H1 (cell line): ENCODE results near the gene PTCD3. TPM values are rescaled to one million over a fixed set of nuclear protein-coding genes. Genes with fewer than 3 reads are reported as not detected.

Experiments
- CTCF ChIA-PET: fragments of 300-600 bp; sonication (Branson Sonifier 250); formaldehyde crosslinking; loops from one replicate; lab custom pipeline; 2021; ENCODE audit not compliant: partially characterized antibody; lab: Charles Lee
- POLR2A ChIA-PET: fragments of 300-600 bp; sonication (Branson Sonifier 250); formaldehyde crosslinking; loops from one replicate; lab custom pipeline; 2021; ENCODE audit warnings: inconsistent platforms; ENCODE audit not compliant: partially characterized antibody; lab: Charles Lee
- DNase-seq, 2 experiments: peaks; one replicate each; pipeline versions ENCODE4 v3.0.0 to v3.0.0-alpha.2; 2010 to 2022; ENCODE audit warnings: low spot score in 2 of 2, low read depth in 1 of 2, mixed read lengths in 1 of 2
- FAIRE-seq: peaks from 2 replicates; lab custom pipeline; 2011; peaks lifted over from hg19 to GRCh38; lab: Jason Lieb, UNC
- H2AFZ ChIP-seq: 2 replicates; pipeline ENCODE4 v1.8.1; 2012; ENCODE audit warnings: low read length, inconsistent platforms
- H2AK5ac ChIP-seq: 2 replicates; pipeline ENCODE4 v1.6.1; 2013; ENCODE audit warnings: low read depth, low read length
- H2BK120ac ChIP-seq: replicated peaks from 2 replicates; pipeline ENCODE3; 2013; ENCODE audit warnings: low read depth, low read length, inconsistent platforms
- H2BK12ac ChIP-seq: 2 replicates; pipeline ENCODE4 v1.6.1; 2013; ENCODE audit warnings: low read depth, low read length
- H2BK15ac ChIP-seq: 2 replicates; pipeline ENCODE4 v1.6.1; 2013; ENCODE audit warnings: low read length
- H2BK20ac ChIP-seq: 2 replicates; pipeline ENCODE4 v1.6.1; 2013; ENCODE audit warnings: low read length
- H2BK5ac ChIP-seq: 2 replicates; pipeline ENCODE4 v1.6.1; 2013; ENCODE audit warnings: low read depth, low read length
- H3K14ac ChIP-seq: 2 replicates; pipeline ENCODE4 v1.6.1; 2013; ENCODE audit warnings: inconsistent platforms; ENCODE audit not compliant: insufficient read length
- H3K18ac ChIP-seq: 2 replicates; pipeline ENCODE4 v1.6.1; 2013; ENCODE audit warnings: low read length; ENCODE audit errors: extremely low read depth
- H3K23ac ChIP-seq: 2 replicates; pipeline ENCODE4 v1.6.1; 2013; ENCODE audit warnings: inconsistent platforms; ENCODE audit not compliant: insufficient read length
- H3K23me2 ChIP-seq: 2 replicates; pipeline ENCODE4 v1.6.1; 2013; ENCODE audit warnings: low read depth, low read length
- H3K27ac ChIP-seq: 2 replicates; pipeline ENCODE4 v1.6.1; 2011; ENCODE audit warnings: low read depth, low read length, inconsistent platforms
- H3K27me3 ChIP-seq, 4 experiments: replicated peaks in 1 of 4; 1 replicate in 1 of 4; 2 replicates in 3 of 4; pipeline versions ENCODE4 v1.6.1 to v1.8.1; 2011 to 2013; ENCODE audit warnings: low read length in 3 of 4, mild to moderate bottlenecking in 3 of 4, inconsistent platforms in 2 of 4, mixed read lengths in 2 of 4, moderate library complexity in 1 of 4; ENCODE audit not compliant: control insufficient read depth in 3 of 4, insufficient read depth in 3 of 4; ENCODE audit errors: extremely low read depth in 1 of 4
- H3K36me3 ChIP-seq, 4 experiments: 2 replicates each; pipeline versions ENCODE4 v1.6.1 to v1.8.1; 2011 to 2013; ENCODE audit warnings: mild to moderate bottlenecking in 4 of 4, low read length in 3 of 4, moderate library complexity in 2 of 4, control low read depth in 1 of 4, inconsistent platforms in 1 of 4; ENCODE audit not compliant: insufficient read depth in 4 of 4, control insufficient read depth in 2 of 4
- H3K4ac ChIP-seq: replicated peaks from 2 replicates; pipeline ENCODE3; 2013; ENCODE audit warnings: low read length, low read depth, mixed read lengths, inconsistent platforms; ENCODE audit not compliant: insufficient read length
- H3K4me1 ChIP-seq, 4 experiments: replicated peaks in 1 of 4; 1 replicate in 1 of 4; 2 replicates in 3 of 4; pipeline versions ENCODE4 v1.6.1 to v1.8.1; 2011 to 2013; ENCODE audit warnings: low read length in 3 of 4, inconsistent platforms in 2 of 4, mixed read lengths in 1 of 4; ENCODE audit not compliant: insufficient read depth in 4 of 4, control insufficient read depth in 3 of 4
- H3K4me2 ChIP-seq, 2 experiments: 2 replicates each; pipeline versions ENCODE4 v1.6.1 to v1.8.1; 2011 to 2013; ENCODE audit warnings: low read depth in 2 of 2, low read length in 2 of 2, control low read depth in 1 of 2, inconsistent platforms in 1 of 2, mild to moderate bottlenecking in 1 of 2; ENCODE audit not compliant: insufficient read depth in 1 of 2
- H3K4me3 ChIP-seq, 4 experiments: fragments of 200-600, 300-600 bp in 1 of 4; sonication (generic), shearing (Covaris generic), sonication (Bioruptor Twin) in 1 of 4; 2 replicates each; pipeline versions ENCODE4 v1.5.1 to v1.8.1; 2011 to 2016; ENCODE audit warnings: low read length in 4 of 4, low read depth in 3 of 4, control low read depth in 2 of 4, inconsistent platforms in 2 of 4, mild to moderate bottlenecking in 2 of 4, mixed read lengths in 1 of 4, moderate library complexity in 1 of 4; ENCODE audit not compliant: insufficient read depth in 2 of 4; ENCODE audit errors: extremely low read depth in 1 of 4
- H3K56ac ChIP-seq: replicated peaks from 2 replicates; pipeline ENCODE3; 2013; ENCODE audit warnings: low read depth, mild to moderate bottlenecking, mixed read lengths, low read length, inconsistent platforms; ENCODE audit not compliant: insufficient read length
- H3K79me1 ChIP-seq: 2 replicates; pipeline ENCODE4 v1.6.1; 2013; ENCODE audit warnings: low read depth, low read length, control low read depth
- H3K79me2 ChIP-seq, 2 experiments: 2 replicates each; pipeline versions ENCODE4 v1.6.1 to v1.8.1; 2012 to 2013; ENCODE audit warnings: low read length in 2 of 2, mild to moderate bottlenecking in 2 of 2, inconsistent platforms in 1 of 2; ENCODE audit not compliant: insufficient read depth in 2 of 2, control insufficient read depth in 1 of 2
- H3K9ac ChIP-seq, 4 experiments: replicated peaks in 1 of 4; 1 replicate in 1 of 4; 2 replicates in 3 of 4; pipeline versions ENCODE4 v1.6.1 to v1.8.1; 2011 to 2013; ENCODE audit warnings: low read depth in 3 of 4, low read length in 3 of 4, control low read depth in 2 of 4, mild to moderate bottlenecking in 2 of 4, moderate library complexity in 2 of 4, inconsistent platforms in 1 of 4; ENCODE audit errors: extremely low read depth in 1 of 4
- H3K9me3 ChIP-seq, 2 experiments: 2 replicates each; pipeline versions ENCODE4 v1.6.1 to v1.8.1; 2012 to 2013; ENCODE audit warnings: mild to moderate bottlenecking in 2 of 2, moderate library complexity in 2 of 2, control low read depth in 1 of 2, inconsistent platforms in 1 of 2, low read depth in 1 of 2, low read length in 1 of 2, mixed read lengths in 1 of 2; ENCODE audit not compliant: insufficient read depth in 2 of 2
- H4K20me1 ChIP-seq, 2 experiments: replicated peaks in 1 of 2; 2 replicates each; pipeline versions ENCODE3 to v1.8.1; 2011 to 2013; ENCODE audit warnings: inconsistent platforms in 2 of 2, low read length in 2 of 2, mild to moderate bottlenecking in 1 of 2; ENCODE audit not compliant: insufficient read depth in 2 of 2, control insufficient read depth in 1 of 2
- H4K5ac ChIP-seq: 2 replicates; pipeline ENCODE4 v1.6.1; 2013; ENCODE audit warnings: low read length, low read depth, mixed read lengths, inconsistent platforms; ENCODE audit not compliant: insufficient read length
- H4K8ac ChIP-seq: 2 replicates; pipeline ENCODE4 v1.8.0; 2013; ENCODE audit warnings: mild to moderate bottlenecking, moderate library complexity, low read length, inconsistent platforms; ENCODE audit not compliant: insufficient read depth; ENCODE audit errors: extremely low read depth
- H4K91ac ChIP-seq: replicated peaks from 2 replicates; pipeline ENCODE3; 2013; ENCODE audit warnings: low read length, mixed read lengths, inconsistent platforms; ENCODE audit not compliant: insufficient read length
- BCL11A ChIP-seq, 2 experiments: IDR thresholded peaks; one replicate each; pipeline ENCODE4 v1.6.1; 2011; ENCODE audit warnings: low read depth in 2 of 2, low read length in 2 of 2, mild to moderate bottlenecking in 2 of 2
- BRCA1 ChIP-seq: IDR thresholded peaks from 2 replicates; pipeline ENCODE4 v1.6.1; 2012; ENCODE audit warnings: low read depth, low read length, improper control_type of control experiment
- CHD2 ChIP-seq: IDR thresholded peaks from 2 replicates; pipeline ENCODE4 v1.6.1; 2012; ENCODE audit warnings: low read length, improper control_type of control experiment
- CREB1 ChIP-seq: IDR thresholded peaks from 2 replicates; pipeline ENCODE4 v1.6.1; 2012; ENCODE audit warnings: inconsistent platforms
- CTCF ChIP-seq, 3 experiments: IDR thresholded peaks; 1 replicate in 2 of 3; 2 replicates in 1 of 3; pipeline versions ENCODE4 v1.5.1 to v1.6.1; 2011; ENCODE audit warnings: low read length in 3 of 3, mild to moderate bottlenecking in 3 of 3, inconsistent platforms in 2 of 3, low read depth in 1 of 3, moderate library complexity in 1 of 3; ENCODE audit not compliant: insufficient read depth in 1 of 3; ENCODE audit errors: control extremely low read depth in 1 of 3
- GABPA ChIP-seq: IDR thresholded peaks from 2 replicates; pipeline ENCODE4 v1.6.1; 2011; ENCODE audit warnings: mild to moderate bottlenecking, low read length, moderate library complexity, borderline replicate concordance; ENCODE audit not compliant: insufficient read depth
- HDAC2 ChIP-seq, 2 experiments: fragments of 300-600 bp in 1 of 2; sonication (generic) in 1 of 2; IDR thresholded peaks; 2 replicates each; pipeline ENCODE4 v1.6.1; 2011 to 2012; ENCODE audit warnings: low read depth in 2 of 2, low read length in 2 of 2, mild to moderate bottlenecking in 2 of 2, moderate library complexity in 2 of 2, borderline replicate concordance in 1 of 2, inconsistent platforms in 1 of 2
- KDM5A ChIP-seq: fragments of 200-600 bp; IDR thresholded peaks from 2 replicates; pipeline ENCODE4 v1.7.1; 2012; ENCODE audit warnings: mild to moderate bottlenecking, low read length, inconsistent platforms, mixed read lengths
- NRF1 ChIP-seq: IDR thresholded peaks from 2 replicates; pipeline ENCODE4 v1.6.1; 2011; ENCODE audit warnings: mild to moderate bottlenecking, low read depth, low read length, improper control_type of control experiment
- SIN3A ChIP-seq, 2 experiments: IDR thresholded peaks in 1 of 2; conservative IDR thresholded peaks in 1 of 2; 2 replicates each; pipeline ENCODE4 v1.6.1; 2011 to 2012; ENCODE audit warnings: low read length in 2 of 2, improper control_type of control experiment in 1 of 2, low read depth in 1 of 2, mild to moderate bottlenecking in 1 of 2
- SRF ChIP-seq: IDR thresholded peaks from 2 replicates; pipeline ENCODE4 v1.6.1; 2011; ENCODE audit warnings: mild to moderate bottlenecking, low read depth, low read length, moderate library complexity
- SUZ12 ChIP-seq: fragments of 200-600 bp; sonication (generic); IDR thresholded peaks from 2 replicates; pipeline ENCODE4 v1.6.1; 2012; ENCODE audit warnings: mild to moderate bottlenecking, inconsistent platforms, low read length, moderate library complexity, mixed read lengths
- WGBS, 2 experiments: shearing (Covaris generic) in 1 of 2; methylation state at CpG; one replicate each; pipeline versions ENCODE4 v1.1.6 to v1.1.7; 2013 to 2015; ENCODE audit warnings: low lambda C conversion rate in 2 of 2, mixed read lengths in 2 of 2, inconsistent platforms in 1 of 2, low coverage in 1 of 2, missing lambda C conversion rate in 1 of 2; ENCODE audit not compliant: insufficient replicate concordance in 2 of 2, insufficient coverage in 1 of 2, insufficient read length in 1 of 2; ENCODE audit errors: extremely low coverage in 1 of 2, missing lambda C conversion rate in 1 of 2; 5-methylcytosine and 5-hydroxymethylcytosine counted together
- polyA plus RNA-seq, 7 experiments: library from polyadenylated mRNA; depleted of rRNA in 3 of 7; stranded (reverse) in 5 of 7; unstranded in 2 of 7; fragments of >200 nt in 5 of 7; fragments of 200-250 nt in 2 of 7; gene quantifications; 1 replicate in 5 of 7; 2 replicates in 1 of 7; 4 replicates in 1 of 7; pipeline versions ENCODE4 v1.2.1 to v1.2.3, GENCODE V29; 2011 to 2013; ENCODE audit warnings: missing spikeins in 2 of 7, mixed read lengths in 2 of 7
- total RNA-seq: library from RNA; stranded (reverse); fragmentation: NEBNext Ultra II Directional; extraction: Animal tissue kit (Norgen Biotek cat#: 25700); gene quantifications from 2 replicates; pipeline ENCODE4 v1.2.1, GENCODE V29; 2021

Gene PTCD3
- total and polyA plus RNA-seq, 2 of the 8 experiments (the other 6 are each of a cell fraction or from before 2014, with no cell fraction given) = 64.3 to 192 TPM

GRCh38 chr2:86068136-86068588 is 37.9 kb upstream of the PTCD3 start:
- Histone ChIP-seq H3K4me3 (no peak overlapping the region), H3K23me2 (no peaks in the 10 kb centered on the region), H4K8ac (no peak overlapping the region), H3K4me2 (no peak overlapping the region), H3K27me3 (no peaks in the 10 kb centered on the region), H3K79me1 (no peaks in the 10 kb centered on the region), H3K79me2 (no peaks in the 10 kb centered on the region), H3K18ac (no peak overlapping the region), H4K20me1 (peaks cover 0 to 6% of the 10 kb centered on the region in 2 experiments), H2BK120ac (no peak overlapping the region), H2BK5ac (no peak overlapping the region), H3K9me3 (no peaks in the 10 kb centered on the region), H3K27ac (no peak overlapping the region), H2BK20ac (no peak overlapping the region), H2BK15ac (no peak overlapping the region), H3K4ac (no peak overlapping the region), H3K4me1 (no peaks in the 10 kb centered on the region), H3K14ac (no peak overlapping the region), H3K23ac (no peak overlapping the region), H2AFZ (no peak overlapping the region), H4K5ac (no peak overlapping the region), H2AK5ac (no peak overlapping the region), H2BK12ac (no peak overlapping the region), H4K91ac (no peak overlapping the region), H3K9ac (no peak overlapping the region), H3K36me3 (peaks cover 25 to 76% (median 62%) of the 10 kb centered on the region in 4 experiments), H3K56ac (no peak overlapping the region)
- DNase-seq (no peak), FAIRE-seq (no peak)
- ChIA-PET CTCF (interaction anchor here (1.2 to 4.4 kb wide), 2 partner anchors 11 to 43 kb away, joined by 3 to 27 read pairs; no protein-coding TSS in a partner anchor), POLR2A (no interaction called here)
- 91% methylated on average over 7 of the region's 7 CpGs; no CpG with 5 or more reads in 1 of the 2 experiments for WGBS, 2 experiments
- TF ChIP-seq GABPA (no peak), CTCF (IDR thresholded peaks at IDR 0.05; ENCODE audit: control extremely low read depth in 1 of 3, insufficient read depth in 1 of 3, low read depth in 1 of 3, low read length in 3 of 3) (no peak), SRF (no peak), CREB1 (no peak), CHD2 (no peak), BRCA1 (no peak), HDAC2 (IDR thresholded peaks at IDR 0.05; ENCODE audit: borderline replicate concordance in 1 of 2, low read depth in 2 of 2, low read length in 2 of 2) (no peak), SIN3A (conservative IDR thresholded peaks at IDR 0.05 in 1 of 2, IDR thresholded peaks at IDR 0.05 in 1 of 2; ENCODE audit: low read depth in 1 of 2, low read length in 2 of 2) (no peak), SUZ12 (no peak), NRF1 (no peak), BCL11A (IDR thresholded peaks at IDR 0.05; ENCODE audit: low read depth in 2 of 2, low read length in 2 of 2) (no peak), KDM5A (no peak)
